Stimulated activated CD8-positive, alpha-beta memory T cell treated with anti-CD3 and anti-CD28 coated beads, Interleukin-7, amount 100 ng/mL, for 4 hours (primary cell): ENCODE data around the gene STUM.
"Not testable (repeated sequence)": the region's sequence is repeated elsewhere in the genome, so short reads cannot be mapped to it uniquely, and the experiment has no call there.

Experiments used
- DNase-seq, 2 donors: peaks; one replicate each; pipeline ENCODE4 v3.0.0-alpha.2; 2020; ENCODE audit warnings: low read depth in 2 of 2

STUM gene, protein sequence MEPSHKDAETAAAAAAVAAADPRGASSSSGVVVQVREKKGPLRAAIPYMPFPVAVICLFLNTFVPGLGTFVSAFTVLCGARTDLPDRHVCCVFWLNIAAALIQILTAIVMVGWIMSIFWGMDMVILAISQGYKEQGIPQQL

DNA sequence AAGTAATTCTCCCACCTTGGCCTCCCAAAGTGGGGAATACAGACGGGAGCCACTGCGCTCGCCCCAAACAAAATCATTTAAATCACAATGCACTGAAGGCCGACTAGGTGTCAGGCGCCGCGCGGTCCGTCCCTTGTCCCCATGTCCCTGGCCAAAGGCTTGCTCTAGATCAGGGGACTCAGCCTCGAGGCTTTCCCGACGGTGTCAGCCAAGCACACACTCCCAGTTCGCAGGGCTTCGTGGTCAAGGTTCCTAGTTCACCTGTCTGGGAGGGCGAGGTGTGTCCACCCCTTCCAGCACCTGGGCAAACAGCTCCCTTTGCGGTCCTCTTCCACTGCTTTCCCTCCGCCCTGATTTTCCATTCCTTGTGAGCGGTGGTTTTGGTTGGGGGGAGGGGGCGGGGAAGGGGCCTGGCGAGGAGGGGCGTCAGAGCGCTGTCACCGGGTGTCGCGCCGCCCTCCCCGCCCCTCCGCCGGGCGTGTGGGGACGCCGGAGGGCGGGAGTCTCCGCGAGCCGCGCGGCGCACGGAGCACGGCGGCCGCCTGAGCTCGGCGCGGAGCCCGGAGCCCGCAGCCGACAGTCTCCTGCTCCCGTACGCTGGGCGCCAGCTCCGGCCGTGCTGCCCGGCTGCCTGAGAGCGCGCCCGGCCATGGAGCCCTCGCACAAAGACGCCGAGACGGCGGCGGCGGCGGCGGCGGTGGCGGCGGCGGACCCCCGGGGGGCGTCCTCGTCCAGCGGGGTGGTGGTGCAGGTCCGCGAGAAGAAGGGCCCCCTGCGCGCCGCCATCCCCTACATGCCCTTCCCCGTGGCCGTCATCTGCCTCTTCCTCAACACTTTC lies at the start of gene STUM:
TSS of gene STUM (plus strand) at position 509 of the 838 bp plus-strand sequence. CDS start at position 650, 141 bp downstream.
- no peak for DNase-seq

DNA sequence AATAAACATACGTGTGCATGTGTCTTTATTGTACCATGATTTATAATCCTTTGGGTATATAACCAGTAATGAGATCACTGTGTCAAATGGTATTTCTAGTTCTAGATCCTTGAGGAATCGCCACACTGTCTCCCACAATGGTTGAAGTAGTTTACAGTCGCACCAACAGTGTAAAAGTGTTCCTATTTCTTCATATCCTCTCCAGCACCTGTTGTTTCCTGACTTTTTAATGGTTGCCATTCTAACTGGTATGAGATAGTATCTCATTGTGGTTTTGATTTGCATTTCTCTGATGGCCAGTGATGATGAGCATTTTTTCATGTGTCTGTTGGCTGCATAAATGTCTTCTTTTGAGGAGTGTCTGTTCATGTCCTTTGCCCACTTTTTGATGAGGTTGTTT lies 48.9 kb upstream of the STUM start:
- not testable (repeated sequence) for DNase-seq

DNA sequence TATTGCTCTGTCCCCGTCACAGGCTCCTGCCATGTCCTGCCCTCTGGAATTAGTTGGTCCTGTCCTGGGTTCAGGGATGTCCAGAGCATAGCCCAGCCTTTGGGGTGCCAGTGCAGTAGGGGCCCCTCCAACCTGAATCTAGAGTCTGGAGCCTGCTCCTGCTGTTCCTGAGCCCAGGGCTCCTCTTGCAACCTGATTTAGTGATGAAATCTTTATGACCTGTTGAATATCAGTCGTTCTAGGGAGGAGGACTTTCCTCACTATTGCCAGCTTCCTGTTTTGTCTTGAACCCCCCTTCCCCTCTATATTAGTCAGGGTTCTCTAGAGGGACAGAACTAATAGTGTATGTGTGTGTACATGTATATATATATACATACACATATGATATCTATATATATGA lies 42.5 kb upstream of the STUM start:
- no peak for DNase-seq

DNA sequence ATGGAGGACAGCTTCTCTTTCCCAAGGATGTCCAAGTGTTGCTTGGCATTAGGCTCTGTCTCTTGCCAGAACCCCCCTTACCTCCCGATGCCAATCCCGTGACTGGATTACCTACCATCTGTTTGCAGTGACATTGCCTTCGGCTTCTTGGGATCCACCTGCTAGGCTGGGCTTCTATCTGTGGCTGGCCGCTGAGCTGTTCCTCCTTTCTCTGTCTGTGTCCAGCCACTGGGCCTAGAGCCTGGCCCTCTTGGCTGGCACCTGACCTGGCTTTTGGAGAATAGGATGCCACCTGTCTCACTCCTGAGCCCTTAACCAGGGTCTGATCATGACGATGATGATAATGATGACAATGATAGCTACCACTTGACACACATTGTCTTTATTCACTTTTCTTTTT lies 41.6 kb upstream of the STUM start:
- DNase-seq, result no peak

DNA sequence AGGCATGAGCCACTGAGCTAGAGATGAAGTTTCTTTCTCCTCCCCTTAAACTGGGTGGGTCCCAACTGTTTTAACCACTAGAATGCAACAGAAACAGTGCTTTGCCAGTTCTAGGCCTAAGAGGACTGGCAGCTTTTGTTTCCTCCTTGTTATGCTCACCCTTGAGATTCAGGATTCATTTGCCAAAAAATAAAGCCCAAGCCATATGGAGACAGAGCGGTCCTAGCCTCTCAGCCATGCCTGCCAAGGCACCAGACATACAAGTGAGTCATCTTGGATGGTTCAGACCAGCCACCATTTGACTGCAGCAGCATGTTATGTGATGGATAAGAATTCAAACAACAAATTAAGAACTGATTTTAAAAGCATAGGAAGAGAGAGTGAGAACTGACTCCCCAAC lies 38.1 kb upstream of the STUM start:
- DNase-seq, result no peak

DNA sequence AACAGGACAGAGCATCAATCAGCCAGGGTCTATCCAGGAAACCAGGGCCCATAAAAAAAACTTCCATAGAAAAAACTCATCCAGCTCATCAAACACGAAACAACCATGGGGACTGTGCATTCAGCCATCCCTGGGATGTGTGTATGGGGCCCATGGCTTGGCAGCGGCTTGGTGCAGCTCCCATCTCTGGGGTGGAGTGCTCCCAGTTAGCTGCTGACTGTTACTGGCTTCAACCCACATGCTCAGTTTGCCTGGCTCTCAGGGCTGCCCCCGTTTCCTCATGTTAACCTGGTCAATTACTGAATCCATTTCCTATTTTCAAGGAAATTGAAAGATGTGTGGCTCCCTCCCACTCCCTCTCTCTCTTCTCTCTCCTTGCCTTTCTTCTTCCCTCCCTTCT lies 37.3 kb upstream of the STUM start:
- DNase-seq, result no peak

DNA sequence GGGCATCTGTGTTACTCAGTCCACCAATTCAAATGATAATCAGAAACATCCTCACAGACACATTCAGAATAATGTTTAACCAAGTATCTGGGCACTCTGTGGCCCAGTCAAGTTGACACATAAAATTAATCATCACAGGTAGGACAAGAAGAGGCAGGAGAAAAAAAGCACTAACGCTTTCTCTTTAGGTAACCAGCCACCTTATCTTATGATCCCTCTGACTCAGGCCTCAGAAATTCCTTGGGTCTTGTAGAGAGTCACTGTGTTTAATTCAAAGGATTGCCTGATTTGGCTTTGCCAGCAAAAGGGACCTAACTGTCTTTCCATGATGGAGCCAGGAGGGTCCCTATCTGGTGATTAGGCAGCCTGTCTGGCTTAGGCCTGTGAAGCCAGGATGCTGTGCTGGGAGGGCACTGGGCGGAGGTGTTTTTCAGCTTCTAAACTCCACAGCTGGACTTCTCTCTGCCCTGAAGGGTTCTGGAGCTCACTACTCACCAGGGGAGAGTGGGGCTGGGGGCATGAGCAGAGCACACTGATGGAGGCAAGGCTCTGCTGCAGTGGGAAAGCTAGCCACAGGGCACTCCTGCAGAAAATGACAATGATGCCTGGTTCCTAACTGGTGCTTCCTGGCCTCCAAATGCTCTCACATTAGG lies 36.4 kb upstream of the STUM start:
- no peak for DNase-seq

DNA sequence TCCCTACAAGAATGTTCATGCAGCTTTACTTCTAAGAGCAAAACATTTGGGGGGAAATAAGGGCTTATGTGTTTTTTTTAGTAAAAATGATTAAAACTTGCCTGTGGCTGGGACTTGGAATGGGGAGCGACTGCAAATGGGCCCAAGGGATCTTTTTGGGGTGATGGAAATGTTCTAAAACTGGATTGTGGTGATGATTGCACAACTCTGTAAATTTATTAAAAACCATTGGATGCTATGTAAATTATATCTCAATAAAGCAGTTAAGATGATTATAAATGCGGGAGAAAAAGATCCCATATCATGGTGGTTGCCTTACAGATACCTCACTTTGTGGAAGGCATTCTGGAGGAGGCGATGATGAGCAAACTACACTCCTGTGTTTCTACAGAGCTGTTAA lies 30.2 kb upstream of the STUM start:
- DNase-seq, result no peak

DNA sequence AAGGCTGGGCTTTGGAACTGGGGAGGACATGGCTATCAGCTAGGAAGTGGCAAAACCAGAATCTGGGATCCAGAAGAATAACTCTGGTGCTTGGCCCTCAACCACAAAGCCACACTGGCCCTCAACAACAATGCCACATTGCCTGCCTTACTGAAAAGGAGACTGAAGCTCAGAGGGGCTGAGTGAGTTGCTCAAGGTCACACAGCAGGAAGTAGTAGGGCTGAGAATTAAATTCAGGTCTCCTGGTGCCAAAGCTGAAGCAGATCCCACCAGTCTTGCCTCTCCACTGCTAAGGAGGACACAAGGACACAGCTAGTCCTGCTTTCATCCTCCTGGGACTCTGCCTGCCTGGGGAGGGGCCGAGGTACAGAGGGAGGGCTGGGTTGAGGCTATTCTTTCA lies 29.4 kb upstream of the STUM start:
- DNase-seq, result no peak

DNA sequence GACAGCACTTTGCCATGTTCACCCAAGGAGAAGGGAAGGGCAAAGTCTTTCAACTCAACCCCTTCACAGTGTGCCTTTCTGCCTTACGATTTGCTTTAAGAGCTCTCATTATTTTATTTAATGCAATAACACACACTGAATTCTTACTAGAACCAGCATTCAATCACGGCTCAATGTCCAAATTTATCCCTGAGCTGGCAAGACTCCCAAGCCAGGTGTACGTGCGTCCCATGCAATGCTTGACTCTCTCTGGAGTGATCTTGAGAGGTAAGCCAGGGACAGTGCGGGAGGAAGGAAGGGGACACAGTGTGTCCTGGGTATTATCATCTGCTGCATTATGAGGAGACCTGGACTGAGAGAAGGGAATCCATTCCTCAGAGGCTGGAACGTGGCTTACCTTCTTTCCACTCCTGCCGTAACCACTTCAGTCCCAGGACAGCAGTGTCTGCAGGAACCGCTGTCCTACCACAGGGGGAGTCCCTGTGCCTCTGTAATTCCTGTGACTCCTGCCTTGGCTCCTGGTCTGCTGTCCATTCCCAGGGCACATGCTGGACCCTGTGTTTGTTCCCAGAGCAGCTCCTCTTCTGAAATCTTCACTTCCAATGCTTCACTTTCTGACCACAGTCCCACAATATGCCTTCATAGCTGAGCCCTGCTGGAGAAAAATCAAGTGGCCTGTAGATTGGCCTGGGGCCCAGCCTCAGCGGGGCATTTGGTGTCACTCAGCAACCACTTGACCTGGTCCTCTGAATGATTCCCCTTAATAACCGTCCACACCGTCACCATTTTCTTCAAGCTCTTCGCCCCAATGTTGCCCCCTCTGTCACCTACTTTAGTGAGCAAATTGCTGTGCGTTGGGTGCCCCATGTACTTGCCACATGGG lies 28.6 kb upstream of the STUM start:
- no peak for DNase-seq

DNA sequence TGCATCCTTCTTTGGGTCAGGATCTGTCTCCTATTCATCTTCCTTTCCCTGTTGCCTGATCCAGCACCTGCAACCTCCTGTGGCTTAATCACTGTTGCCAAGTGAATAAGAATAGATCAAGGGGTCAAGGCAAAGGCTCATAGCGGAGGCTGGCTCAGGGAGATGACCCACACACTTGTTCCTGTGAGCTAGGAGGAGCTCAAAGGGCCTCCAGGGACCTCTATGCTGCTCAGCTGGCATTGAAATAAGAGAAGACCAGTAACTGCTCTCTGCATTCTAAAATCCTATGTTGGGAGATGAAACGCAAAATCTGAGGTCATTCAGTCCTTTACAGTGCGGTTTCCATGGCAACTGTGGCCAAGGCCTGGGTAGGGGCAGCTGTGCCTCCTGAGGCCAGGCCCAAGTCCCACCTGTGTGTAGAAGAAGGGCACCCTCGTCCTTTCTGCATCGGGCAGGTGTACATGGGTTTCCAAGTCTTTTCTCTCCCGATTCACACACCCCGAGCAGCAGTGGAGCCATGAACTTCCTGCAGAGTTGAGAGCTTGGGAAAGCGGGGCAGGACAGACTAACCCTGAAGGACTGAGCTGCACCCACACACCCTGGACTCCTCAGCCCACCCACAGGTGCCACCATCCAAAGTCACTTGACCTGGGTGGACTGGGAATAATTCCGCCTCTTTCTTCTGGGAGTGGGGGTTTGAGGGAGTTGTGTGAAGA lies 27.8 kb upstream of the STUM start:
- DNase-seq, result no peak

DNA sequence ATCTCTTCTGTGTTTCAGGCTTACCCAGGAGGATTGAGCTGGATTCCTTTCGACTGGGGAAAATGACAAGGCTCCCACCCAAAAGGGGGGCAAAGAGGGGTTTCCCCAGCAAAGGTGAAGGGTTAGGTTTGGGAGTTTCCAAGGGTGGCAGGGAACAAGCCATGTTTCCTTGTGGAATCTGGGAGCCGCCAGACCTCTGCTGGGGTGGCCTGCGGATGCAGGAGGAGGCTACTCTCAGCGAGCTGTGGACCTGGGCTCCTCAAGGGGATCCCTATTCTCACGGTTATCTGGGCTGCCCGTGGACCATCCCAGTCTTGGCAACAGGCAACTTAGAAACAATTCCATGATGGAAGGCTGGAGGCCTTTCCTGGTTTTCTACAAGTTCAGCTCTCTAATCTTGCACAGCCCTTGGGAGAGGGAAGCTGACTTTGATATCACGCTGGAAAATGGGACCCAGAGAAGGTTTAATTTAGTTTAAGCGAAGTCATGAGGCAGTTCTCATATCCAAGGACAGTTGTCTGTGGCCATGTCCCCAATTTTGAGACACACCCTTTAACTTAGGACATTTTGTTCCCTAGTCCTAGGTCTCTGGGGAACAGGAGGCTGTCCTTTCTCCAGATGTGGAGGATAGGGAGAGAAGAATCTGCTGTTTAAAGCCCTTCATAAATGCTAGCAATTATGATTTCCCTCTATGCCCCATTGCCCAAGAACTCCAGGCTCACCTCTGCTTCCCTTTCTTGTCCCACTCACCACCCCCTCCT lies 24.7 kb upstream of the STUM start:
- DNase-seq, result no peak

DNA sequence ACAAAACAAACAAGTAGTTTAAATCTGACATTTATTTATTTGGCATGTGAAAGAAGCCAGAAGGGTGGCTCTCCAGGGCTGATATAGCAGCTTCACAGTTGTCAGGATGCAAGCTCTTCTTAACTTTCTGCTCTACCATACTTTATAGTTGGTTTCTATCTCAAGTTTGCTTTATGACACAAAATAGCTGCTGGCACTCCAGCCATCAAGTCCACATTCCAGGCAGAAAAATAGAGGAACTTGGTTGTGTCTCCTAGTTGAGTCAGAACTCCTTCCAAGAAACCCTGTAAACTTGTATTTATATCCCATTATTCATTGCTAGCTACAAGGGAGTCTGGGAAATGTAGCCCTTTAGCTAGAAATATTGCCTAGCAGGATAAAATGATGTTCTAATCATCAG lies 24.0 kb upstream of the STUM start:
- DNase-seq, result no peak

DNA sequence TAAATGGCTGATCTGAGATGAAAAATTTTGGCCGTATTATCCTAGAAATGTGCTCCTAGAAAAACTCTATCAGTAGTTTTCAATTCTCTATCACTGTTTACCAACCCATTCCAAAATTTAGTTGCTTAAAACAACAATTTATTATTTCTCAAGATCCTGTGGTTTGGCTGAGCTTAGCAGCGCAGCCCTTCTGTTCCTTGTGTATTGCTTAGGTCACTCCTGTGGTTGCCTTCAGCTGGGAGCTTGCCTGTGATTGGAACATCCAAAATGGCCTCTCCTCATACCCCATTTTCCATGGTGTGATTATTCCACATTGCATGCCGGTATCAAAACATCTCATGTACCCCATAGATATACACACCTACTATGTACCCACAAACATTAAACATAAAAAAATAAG lies 22.8 kb upstream of the STUM start:
- DNase-seq, result no peak

DNA sequence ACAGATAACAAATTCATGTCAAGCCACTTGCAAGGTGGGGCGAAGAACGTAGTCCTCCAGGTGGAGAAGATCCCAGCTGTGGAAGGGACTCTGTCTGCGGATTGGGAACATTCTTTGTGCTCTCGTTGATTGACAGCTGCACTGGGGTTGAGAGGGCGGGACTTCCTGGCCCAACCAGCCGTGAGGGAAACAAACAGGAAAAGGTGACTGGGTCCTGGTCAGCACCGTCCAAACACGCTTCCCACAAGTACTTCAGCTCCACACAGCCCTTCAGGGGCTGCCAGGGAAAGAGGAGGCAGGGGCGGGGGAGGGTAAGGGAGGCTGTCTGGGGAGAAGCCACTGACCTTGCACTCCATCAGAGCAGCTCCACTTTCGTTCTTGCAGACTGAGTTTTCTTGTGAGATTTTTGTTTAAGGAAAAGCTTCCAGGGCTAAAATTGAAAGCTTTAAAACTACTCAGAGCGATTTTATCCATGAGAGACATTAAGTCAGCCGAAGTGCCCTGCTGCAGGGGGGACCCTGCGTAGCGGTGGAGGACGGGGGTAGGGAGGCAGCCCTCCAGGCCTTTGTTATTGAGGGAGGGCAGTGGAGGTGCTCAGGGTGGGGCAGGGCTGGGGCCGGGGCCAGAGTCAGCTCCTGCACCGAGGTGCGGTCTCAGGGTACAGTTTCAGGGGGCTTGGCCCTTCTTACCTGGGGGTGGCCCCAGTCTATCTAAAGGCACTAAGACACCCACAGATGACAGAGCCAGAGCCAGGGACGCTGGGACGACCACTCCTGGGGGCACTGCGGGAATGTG lies 21.6 kb upstream of the STUM start:
- no peak for DNase-seq

DNA sequence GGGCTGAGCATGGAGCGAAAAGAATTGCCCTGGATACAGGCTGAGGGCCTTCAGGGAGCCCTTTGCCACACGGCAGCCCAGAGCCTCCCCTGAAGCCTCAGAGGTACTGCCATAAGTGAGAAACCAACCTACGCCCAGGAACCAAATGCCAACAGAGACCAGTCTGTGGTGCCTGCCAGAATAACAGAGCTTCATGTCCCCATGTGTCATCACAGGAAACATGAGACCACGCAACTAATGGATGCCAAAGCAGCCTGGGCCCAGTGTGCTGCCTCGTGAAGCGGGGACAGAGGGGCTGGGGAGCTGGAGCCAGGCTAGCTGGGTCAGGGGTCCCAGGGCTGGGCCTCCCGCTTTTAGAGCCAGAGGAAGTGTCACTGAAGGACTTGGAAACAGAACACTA lies 18.7 kb upstream of the STUM start:
- DNase-seq, result no peak

DNA sequence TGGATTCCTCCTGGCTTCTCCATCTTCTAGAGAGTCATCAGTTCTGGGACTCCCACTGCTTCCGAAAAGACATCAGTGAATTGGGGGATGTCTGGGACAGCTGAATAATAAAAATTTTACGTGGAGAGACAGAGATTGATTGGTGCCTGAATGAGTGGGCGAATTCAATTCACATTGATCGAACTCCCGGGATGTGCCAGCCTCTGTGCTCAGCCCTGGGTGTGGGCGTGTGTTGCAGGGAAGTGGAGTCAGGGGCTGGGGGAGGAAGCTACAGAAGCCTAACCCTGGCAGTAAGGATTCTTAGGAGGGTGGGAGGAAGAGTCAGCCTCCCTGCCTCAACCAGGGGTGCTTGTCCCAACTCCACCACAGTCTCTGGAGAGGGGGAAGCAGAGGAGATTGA lies 18.0 kb upstream of the STUM start:
- DNase-seq, result no peak

DNA sequence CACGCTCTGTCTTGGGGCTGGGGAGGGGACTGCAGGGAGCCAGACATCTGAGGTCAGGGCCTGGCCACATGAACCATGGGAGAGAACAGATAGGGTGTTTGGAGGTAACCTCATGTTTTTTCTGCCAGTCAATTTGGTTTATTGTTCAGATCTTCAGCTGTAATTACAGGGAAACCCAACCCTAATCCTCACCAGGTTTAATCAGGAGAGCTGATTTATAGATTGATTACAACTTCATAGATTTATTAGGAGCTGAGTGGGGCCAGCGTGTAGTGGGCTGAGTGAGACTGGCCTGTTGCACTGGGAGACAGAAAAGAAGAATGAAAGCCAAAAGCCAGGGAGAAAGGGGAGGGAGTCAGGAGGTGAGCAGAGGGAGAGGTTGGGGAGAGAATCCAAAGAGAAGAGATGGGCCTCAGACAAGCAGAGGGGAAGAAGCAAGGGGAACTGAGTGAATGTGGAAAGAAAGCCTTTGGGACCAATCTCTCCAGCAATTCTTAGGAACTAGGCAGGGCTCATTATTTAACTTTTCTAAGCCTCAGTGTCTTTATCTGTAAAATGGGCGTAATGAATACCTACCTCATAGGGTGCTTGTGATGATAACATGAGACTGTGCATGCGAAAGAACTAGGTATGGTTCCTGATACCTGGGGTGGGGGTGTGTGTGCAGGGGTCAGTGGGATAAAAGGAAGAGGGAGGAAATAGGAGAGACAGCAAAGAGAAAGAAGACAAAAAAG lies 17.0 kb upstream of the STUM start:
- DNase-seq, result no peak

DNA sequence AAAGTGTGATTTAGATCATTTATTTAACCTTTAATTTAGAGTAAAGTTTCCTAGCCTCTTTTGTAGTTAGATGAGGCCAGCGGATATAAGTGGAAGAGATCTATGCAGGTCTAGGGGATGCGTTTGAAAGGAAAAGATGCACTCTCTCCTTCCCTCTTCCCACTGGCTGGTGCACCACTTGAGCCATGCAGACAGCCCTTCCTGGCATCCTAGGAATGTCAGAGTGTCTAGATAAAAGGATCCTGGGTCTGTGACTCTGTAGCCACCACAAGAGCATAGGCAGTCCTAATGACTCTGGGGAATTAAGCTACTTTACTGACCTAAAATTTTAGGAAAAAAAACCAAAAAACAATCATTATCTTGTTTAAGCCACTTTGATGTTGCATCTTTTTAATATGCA lies 16.0 kb upstream of the STUM start:
- no peak for DNase-seq
